PFSK-1 (cell line): ENCODE measurements around the gene IGF2BP2.

Source experiments
- FOXP2 ChIP-seq: optimal IDR thresholded peaks from 2 replicates; pipeline ENCODE3; 2011; ENCODE audit warnings: borderline replicate concordance, control low read depth, inconsistent platforms; ENCODE audit not compliant: insufficient read depth; ENCODE audit errors: extremely low read length, extremely low read depth
- POLR2AphosphoS5 ChIP-seq: IDR thresholded peaks from 2 replicates; pipeline ENCODE4 v1.6.1; 2012; ENCODE audit warnings: low read depth, mild to moderate bottlenecking, control low read depth, low read length, moderate library complexity
- REST ChIP-seq, 2 experiments: IDR thresholded peaks; 2 replicates each; pipeline versions ENCODE4 v1.6.1 to v1.8.0; 2011 to 2012; ENCODE audit warnings: low read depth in 2 of 2, low read length in 2 of 2, control low read depth in 1 of 2, inconsistent platforms in 1 of 2, mild to moderate bottlenecking in 1 of 2, moderate library complexity in 1 of 2; ENCODE audit not compliant: insufficient read depth in 1 of 2
- SIN3A ChIP-seq: IDR thresholded peaks from 2 replicates; pipeline ENCODE4 v1.6.1; 2012; ENCODE audit warnings: mild to moderate bottlenecking, low read length, moderate library complexity, borderline replicate concordance; ENCODE audit not compliant: insufficient read depth
- TAF1 ChIP-seq: IDR thresholded peaks from 2 replicates; pipeline ENCODE4 v1.6.1; 2012; ENCODE audit warnings: low read length, control low read depth, borderline replicate concordance; ENCODE audit not compliant: insufficient read depth

The IGF2BP2 gene

DNA sequence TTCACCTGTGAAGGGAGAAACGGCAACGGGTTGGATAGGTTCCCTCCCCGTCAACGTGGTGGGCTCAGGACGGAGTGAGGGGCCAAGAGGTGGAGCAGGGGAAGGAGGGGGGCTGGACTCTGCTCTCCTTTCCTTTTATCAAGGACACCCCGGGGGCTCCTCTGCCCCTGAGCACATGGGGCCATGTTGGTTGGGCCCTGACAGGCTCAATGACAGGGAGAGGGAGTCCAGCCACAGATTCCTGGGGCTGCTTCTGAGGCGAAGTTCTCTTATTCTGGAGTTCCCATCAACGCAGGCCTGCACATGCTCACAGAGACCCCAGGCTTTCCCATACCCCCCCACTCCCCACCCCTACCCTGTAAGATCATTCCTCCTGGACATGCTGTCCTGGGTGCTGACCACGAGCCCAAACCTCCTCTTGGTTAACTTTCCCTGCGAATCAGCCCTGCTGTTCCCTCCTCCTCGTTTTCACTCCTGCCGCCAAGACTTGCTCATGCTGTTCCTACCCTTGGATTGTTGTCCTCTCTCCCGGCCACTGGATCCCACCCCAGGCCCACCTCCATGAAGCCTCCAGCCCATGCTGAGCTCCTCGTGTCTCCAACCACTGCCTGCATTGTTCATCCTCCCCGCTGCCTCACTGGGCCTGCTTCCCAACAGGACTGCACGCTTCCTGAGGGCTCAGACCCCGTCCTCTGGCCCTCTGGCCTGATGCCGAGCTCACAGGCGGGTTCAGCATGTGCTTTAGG, 177.5 kb downstream of the IGF2BP2 start:
- TF ChIP-seq SIN3A (no peak), TAF1 (no peak), POLR2AphosphoS5 (no peak), REST (IDR thresholded peaks at IDR 0.05; ENCODE audit: insufficient read depth in 1 of 2, low read depth in 2 of 2, low read length in 2 of 2) (no peak), FOXP2 (no peak)

DNA sequence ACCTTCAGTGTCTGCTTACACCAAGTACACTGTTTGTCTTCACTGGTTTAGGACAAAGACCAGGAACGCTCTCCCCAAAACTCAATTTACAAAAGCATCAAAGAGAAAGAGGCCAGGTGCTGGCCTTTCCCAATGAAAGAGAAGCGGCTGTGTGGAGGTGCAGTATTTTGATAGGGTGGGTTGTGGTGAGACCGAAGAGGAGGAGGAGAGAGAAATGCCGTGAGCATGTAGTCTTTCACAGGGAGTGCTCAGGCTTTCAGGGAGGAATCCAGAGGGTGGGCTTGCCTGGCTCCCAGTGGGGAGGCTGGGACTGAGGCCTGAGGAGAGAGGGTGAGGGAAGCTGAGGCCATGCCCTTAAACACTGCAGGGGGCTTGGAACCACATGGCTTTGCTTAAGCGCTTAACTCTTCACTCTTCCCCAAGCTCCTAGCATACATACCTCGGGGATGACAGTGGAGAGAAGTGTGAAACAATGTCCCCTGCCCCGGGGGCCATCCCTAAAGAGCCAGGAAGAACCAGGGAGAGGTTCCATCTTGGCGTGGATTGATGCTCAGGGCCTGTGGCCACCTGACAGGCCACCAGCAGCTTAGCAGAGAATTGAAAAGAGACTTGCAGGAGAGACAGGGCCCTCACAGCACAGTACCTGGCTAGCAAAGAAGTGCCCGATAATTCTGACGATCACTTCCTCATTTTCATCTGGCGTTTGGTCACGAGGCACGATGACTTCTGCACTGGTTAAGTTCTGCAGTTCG, 178.3 kb downstream of the IGF2BP2 start:
- TF ChIP-seq POLR2AphosphoS5 (no peak), FOXP2 (no peak), REST (IDR thresholded peaks at IDR 0.05; ENCODE audit: insufficient read depth in 1 of 2, low read depth in 2 of 2, low read length in 2 of 2) (no peak), TAF1 (no peak), SIN3A (no peak)

DNA sequence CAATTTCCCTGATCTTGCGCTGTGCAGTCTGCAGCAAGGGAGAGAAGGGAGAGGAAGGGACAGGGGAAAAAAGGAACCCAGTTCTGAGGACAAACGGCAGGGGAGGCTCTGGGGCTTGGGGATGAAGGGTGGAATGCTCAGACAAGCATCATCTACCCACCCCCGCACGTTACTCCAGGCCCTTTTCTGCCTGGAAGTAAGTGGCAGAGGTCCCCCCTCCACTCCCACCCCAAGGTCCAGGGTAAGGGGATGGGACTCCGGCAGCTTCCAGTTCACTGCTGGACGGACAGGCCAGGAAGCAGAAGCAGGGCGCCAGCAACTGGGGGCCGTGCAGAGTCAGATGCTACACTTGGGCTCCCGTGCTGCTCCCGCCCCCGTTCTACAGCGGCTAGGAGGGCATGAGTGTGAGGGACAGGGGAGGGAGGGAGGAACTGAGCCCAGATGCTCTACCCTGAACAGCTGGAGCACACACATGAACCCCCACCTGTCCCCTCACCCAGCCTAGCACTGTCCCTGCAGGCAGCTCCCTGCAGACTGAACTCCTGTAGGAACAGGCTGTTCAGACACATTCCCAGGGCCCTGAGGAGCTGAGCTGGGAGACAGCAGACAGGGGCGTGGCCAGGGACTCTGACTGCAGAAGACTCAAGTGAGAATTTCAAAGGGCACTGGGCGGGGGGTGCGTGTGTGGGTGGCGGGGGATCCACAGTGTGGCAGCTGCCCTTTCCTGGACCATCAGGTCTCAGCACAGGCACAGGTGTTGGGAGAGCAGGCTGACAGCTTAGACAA, 179.1 kb downstream of the IGF2BP2 start:
- TF ChIP-seq POLR2AphosphoS5 (no peak), FOXP2 (no peak), SIN3A (no peak), TAF1 (no peak), REST (IDR thresholded peaks at IDR 0.05; ENCODE audit: insufficient read depth in 1 of 2, low read depth in 2 of 2, low read length in 2 of 2) (no peak)

DNA sequence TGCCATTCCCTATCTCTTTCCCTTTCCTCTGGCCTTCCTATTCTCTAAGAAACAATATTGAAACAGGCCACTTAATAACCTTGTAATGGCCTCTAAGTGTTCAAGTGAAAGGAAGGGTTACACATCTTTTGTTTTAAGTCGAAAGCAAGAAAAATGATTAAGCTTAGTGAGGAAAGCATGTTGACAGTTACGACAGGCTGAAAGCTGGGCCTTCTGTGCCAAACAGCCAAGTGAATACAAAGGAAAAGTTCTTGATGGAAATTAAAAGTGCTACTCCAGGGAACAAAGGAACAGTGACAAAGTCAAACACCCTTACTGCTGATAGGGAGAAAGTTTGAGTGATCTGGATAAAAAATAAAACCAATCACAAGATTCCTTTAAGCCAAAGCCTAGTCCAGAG, 184.5 kb downstream of the IGF2BP2 start:
- TF ChIP-seq REST (IDR thresholded peaks at IDR 0.05; ENCODE audit: insufficient read depth in 1 of 2, low read depth in 2 of 2, low read length in 2 of 2) (no peak), TAF1 (no peak), FOXP2 (no peak), POLR2AphosphoS5 (no peak), SIN3A (no peak)
